NOMO-1 treated with DMSO at 0.1 percent for 48 hours (cell line): Measurements from ENCODE around the gene CEPT1.
A peak's percentile ranks its signal among the peaks of the same experiment; 100 is the strongest.
"Not testable (repeated sequence)": the region's sequence is repeated elsewhere in the genome, so short reads cannot be mapped to it uniquely, and the experiment has no call there.

Experiments used
- DNase-seq: peaks from one replicate; lab custom pipeline; 2025; ENCODE audit not compliant: unreplicated experiment; lab: John Stamatoyannopoulos, UW

Gene CEPT1

DNA sequence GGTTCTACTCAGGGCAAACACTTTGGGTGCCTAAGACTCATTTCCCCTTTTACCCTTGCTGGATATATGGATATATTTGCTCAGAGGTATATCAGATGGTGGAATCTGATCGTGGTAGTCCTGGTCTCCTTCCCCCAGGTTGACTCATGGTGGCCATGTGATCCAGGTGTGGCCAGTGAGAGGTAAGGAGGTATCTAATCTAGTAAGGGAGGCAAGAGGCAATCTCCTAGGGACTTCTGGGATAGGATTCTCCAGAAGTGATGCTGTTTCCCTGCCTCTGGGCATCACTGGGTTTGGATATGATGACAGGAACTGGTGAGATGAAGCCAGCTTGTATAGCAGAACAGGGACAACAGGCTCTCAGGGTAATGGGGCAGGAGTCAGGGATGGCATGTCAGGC is 68.9 kb downstream of the CEPT1 start:
- DNase-seq = no peak

DNA sequence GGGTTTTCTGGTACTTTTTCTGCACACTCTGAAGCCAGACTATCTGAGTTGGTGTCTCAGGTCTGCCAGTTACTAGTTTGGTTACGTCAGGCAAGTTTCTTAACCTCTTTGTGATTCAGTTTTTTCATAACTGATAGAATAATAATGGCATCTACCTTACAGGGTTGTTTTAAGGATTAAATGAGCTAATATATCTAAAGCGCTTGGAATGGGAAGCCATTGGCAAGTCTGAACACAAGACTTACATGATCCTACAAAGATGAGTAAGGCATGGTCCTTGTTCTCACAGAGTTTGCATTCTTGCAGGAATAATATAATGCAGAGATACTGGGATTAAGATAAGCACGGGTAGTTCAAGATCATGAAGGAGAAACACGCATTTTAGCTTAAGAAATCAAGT is 69.6 kb downstream of the CEPT1 start:
- no peak for DNase-seq

DNA sequence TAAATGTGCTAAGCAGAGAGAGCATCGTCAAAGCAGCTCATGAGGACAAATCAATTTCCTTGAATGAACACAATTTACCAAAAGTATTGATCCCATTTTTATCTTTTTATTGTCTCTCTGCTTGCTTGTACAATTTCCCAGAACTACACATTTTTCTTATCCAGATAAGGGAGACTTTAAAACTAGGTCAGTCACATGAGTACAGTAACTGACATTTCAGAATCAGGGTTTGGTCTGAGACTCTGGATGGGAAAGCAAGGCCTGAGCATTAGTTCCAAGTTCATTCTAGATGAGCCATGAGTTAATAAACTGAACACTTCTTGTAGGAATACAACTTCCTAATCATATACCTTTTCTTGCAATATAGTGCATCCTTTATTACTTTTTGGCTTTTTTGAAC is 71.9 kb downstream of the CEPT1 start:
- DNase-seq = no peak

DNA sequence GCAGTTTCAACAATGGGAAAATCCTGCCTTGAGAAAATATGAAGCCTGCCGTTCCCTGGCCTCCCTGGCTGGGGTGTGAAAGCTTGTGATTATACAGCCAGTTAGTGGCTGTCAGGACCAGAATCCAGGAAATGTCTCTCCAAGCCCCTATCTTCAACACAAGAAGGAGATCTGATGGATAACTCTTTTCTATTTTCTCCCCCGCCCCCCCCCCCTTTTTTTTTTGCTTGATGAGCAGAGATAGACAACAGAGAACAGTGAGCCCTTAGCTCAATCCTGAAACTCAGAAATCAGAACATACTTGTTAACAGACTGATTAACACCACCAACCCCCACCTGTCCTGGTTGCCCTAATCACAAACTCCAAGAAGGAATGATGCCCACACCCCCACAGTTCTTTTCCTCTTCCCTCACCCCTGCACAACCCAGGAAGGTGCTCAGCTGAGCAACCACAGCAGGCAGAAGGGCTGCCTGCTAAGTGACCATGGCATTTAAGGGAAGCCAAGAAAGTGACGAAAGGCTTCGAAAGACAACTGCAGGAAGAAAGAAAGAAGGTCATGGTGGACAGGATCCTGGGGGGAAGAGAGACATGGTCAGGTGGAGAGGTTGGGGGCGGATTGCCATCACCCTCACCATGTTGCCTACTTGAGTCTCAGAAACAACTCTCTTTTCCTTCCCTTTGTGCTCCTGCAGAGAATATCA is 72.8 kb downstream of the CEPT1 start:
- no peak for DNase-seq

DNA sequence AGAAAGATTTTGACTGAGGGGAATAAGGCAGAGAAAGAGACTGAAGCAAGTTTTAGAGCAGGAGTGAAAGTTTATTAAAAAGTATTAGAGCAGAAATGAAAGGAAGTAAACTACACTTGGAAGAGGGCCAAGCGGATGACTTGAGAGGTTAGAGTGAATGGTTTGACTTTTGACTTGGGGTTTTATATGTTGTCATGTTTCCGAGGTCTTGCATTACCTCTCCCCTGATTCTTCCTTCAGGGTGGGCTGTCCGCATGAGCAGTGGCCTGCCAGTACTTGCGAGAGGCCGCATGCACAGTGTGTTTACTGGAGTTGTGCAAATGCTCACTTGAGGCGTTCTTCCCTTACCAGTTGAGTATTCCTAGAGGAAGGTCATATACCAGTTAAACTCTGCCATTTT is 73.4 kb downstream of the CEPT1 start:
- peak; percentile 27 for DNase-seq

DNA sequence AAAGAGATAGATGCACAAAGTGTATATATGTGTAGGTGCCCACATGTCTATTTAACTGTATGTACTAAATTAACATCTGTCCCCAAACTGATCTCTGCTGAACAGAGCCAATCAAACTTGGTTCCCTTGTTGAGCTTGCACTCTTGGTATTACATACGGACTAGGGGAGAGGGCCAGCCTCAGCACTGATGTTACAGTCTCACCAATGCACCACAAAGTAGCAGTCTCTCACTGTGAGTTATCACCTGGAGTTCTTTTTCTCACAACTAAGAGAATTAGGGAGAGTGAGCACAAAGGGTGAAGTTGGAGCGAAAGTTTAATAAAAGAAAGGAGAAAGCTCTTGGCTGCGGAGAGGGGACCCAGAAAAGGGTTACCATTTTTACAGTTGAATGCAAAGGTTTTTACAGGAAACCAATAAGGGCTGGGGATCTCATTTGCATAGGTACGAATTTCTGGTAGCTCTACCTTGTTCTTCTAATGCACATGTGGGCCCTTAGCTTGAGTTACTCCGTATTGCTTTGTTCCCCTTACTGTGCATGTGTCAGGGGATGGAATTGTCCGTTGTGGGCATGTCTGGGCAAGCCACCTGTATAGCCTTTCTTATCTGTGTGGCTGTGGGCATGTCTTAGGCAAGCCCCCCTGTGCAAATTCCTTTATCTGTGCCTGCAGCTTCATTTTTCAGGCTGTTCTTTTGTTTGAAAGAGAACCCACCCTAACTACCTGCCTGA is 74.2 kb downstream of the CEPT1 start:
- peak; percentile 48 for DNase-seq

DNA sequence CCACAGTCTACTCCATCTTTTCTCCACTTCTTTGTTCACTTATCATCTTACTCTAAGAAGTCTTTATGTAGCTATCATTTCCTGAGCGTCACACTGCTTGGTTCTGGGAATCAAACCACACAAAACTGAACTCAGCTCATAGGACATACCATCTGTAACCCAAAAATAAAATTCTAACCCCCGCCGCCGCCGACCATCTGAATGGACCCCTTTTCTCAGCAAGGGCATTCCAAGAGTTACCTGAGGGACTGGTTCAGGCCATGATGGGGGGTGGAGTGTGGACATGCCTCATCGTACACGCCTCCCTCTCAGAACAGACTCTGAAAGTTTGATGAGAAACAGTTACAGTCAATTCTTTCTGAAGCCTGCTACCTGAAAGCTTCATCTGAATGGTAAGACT is 74.9 kb downstream of the CEPT1 start:
- DNase-seq = no peak

DNA sequence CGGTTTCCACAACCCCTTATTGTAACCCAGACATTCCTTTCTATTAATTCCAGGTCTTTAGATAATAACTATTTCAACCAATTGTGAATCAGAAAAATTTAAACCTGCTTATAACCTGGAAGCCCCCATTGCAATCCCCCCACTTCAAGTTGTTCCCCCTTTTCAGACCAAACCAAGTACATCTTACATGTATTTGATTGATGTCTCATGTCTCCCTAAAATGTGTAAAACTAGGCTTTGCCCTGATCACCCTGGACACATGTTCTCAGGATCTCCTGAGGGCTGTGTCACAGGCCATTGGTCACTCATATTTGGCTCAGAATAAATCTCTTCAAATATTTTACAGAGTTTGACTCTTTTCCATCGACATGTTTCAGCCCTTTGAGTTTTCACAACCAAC is 75.3 kb downstream of the CEPT1 start:
- DNase-seq = not testable (repeated sequence)

DNA sequence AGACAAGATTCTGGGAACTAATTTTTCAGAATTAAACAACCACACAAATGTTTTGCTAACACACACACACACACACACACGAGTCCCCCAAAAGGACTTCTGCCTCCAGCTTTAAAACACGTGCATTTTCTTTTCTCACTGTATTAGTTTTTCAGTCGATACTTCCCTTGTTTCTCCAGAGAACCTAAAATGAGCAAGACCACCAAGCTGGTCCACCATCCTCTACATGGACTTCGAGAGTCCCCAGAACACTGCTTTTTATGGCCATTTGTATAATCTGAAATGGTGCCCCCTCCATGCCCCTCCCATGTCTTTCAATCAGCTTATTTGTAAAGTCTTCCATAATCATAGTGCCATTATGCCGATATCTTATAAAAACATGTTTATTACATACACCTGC is 76.7 kb downstream of the CEPT1 start:
- no peak for DNase-seq

DNA sequence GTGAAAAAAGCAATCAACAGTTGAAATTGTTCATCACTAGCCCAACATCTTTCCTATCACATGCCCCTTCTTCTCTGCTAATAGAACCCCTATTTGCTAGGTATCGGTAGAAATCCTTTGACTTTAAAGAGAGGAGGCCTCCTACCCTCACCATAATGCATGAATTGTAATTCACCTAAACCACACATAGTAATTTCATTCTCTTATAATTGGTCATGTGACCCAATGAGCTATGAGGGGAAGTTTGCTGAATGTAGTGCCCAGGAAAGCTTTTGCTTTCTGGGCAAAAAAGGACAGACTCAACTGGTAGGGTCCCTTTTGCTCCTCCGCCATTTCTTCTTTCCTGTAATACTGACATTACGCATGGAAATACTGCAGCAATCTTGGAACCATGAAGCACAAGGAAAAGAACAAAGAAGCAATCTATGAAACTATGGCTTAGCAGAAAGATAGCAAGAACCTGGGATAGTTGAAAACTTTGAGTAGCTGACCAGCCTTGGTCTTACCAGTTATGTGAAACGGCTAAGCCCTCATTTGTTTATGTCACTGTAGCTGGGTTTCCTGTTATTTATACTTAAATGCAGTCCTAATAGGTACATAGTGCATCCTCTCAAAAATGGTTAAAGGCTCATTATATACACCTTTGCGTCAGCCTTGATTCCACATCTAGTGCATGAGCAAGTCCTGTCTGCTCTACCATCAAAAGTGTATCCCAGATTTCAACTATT is 77.3 kb downstream of the CEPT1 start:
- no peak for DNase-seq

DNA sequence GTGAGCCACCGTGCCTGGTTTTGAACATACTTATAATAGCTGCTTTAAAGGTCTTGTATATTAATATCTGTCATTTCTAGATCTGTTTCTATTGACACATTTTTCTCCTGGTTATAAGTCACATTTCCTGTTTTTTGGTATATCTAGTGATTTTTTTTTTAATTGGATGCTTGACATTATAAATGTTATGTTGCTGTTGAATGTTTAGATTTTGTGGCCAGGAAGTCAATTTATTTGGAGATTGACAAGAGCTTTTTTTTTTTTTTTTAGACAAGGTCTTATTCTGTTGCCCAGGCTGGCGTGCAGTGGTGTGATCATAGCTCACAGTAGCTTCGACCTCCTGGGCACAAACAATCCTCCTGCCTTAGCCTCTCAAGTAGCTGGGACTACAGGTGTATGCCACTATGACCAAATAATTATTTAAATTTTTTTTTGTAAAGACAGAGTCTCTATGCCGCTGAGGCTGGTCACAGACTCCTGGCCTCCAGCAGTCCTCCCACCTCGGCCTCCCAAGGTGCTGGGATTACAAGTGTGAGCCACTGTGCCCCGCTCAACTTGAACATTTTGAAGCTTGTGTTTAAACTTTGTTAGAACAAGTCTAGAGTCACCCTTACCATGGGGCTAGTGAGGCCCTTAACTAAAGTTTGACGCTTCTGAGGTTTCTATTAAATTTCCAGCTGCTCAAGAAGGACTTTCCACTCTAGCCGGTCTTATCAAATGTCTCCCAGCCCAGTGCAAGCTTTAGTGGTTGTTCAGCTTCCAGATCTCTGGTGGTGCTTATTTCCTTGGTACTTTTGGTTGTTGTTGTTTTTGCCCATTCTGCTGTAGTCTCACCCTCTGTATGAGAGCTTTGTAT is 78.9 kb downstream of the CEPT1 start:
- DNase-seq = no peak

DNA sequence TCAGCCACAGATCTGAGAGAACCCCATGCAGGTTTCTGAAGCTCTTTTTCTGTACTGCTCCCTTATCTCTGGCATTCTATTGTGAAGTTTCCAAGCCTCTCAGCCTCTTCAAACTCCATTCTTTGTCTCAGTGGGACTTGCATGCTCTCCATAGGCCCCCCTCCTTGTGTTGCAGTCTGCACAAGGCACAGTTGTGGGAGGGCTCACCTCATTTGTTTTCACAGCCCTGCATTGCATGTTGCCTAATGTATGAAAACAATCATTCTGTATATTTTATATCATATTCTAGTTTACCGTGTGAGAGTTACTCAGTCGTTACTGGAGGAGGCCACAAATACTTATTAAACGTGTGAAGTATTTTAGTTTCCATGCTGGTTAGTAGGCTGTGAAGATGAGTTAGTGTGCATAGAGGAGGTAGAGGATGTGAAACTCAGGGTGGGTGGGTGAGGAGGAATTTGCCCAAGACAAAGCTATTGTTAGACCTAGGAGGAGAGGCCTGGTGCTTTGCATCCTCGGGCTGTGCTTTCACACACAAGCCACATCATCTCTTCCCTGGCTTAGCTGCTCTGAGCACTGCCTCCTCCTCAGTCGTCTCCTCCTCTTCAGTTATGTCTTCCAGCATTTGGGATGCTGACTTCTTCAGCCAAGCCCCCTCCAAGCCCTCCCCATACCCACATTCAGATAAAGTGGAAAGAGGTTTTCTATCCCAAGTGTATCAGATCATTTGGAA is 79.7 kb downstream of the CEPT1 start:
- peak; percentile 91 for DNase-seq

DNA sequence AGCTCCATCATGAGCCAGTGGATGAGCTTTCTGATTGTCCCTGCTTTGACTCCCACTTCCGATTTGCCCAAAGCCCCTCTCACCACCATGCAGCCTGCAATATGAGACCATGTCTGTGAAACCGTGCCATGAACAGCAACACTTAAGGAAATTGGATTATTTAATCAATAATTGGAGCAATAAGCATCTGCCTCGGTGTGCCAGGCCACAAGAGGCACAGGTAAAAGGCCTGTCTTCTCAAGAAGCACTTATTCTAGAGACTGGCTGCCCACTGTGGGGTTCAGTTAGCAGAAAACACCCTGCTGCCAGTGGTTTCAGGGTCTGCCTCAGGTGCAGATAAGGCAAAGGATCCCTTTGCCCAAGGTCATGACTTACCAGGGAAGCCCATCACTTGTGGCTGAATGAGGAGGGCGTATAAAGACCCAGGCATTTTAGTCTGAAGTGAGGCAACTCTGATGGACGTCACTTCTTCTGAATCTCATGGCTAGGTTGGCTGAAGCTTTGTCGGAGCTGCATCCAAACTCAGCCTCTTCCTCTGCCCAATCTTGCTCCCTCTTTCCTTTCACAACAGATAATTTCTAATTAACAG is 80.4 kb downstream of the CEPT1 start:
- no peak for DNase-seq

DNA sequence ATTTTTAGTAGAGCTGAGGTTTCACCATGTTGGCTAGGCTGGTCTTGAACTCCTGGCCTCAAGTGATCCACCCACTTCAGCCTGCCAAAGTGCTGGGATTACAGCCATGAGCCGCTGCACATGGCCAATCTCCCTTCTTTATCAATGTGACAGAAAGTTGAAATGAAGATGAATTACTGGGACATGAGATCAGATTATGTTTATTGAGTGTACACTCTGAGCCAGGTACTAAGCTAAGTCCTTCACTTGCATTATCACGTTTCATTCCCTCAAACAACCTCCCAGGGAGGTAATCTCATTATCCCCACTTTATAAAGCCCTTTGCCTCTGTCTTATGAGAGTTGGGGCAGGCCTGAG is 81.2 kb downstream of the CEPT1 start:
- DNase-seq = no peak

DNA sequence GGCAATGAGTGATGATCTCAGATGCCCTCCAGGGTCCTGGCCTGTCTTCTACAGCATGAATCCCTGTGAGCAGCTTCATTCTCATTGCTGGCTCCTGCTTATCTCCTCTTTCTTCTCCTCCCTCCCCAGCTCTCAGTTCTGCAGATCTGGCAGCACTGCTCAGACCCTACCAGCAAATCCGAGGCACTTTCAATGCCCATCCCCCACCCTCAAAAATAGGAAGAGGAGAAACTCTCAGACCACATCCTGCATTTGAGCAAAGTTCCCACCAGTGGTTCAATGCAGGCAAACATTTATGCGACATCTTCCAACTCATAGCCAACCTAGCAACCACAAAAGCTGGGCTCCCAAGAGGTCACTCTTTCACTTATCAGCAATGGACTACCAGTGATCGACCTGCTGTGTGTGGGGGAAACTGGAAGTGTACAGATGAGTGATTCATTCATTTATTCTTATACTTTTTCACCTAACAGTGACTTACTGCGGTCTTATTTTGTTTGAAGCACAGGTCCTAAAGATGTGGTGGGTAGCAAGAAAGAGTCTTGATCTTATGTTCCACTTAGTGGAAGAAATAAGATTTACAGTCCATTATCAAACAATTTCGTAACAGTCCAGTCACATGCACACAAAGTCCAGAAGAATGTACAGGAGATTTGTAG is 81.7 kb downstream of the CEPT1 start:
- peak; percentile 85 for DNase-seq

DNA sequence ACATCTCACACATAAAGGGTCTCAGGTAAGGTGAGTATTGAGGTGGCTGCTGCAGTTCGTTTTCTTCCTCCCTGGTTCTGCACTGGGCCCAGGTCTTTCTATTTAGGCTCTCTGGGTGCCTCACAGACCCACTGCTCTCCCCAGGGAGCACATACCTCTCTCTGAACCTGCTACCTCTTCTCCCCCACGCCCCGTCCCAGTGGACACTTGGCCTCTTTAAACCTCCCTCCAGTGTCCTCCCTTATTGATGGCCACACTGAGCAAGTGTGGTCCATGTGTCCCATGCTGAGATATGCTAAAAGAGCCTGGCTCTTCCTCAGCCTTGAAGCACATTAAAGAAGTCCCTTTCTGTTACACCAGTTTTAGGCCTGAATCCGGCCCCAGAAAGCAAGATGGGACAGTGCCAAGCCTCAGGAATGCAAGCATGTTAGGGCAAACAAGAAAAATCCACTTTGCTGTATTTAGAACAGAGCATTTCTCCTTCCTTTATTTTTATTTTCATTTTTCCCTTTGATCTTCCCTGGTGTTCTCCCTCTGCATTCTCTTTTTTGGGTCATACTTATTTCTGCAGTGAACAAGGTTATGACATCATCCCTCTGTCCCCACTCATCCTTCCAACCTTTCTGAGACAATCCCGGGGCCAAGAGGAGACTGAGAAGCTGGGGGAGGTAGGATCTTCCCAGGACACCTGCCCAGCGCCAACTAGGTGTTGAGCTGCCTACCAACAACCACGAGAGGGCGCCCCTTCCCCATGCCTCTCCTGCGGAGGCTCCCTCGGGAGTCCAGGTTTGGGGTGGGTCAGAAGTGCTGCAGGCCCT is 82.5 kb downstream of the CEPT1 start:
- DNase-seq = peak; percentile 56

DNA sequence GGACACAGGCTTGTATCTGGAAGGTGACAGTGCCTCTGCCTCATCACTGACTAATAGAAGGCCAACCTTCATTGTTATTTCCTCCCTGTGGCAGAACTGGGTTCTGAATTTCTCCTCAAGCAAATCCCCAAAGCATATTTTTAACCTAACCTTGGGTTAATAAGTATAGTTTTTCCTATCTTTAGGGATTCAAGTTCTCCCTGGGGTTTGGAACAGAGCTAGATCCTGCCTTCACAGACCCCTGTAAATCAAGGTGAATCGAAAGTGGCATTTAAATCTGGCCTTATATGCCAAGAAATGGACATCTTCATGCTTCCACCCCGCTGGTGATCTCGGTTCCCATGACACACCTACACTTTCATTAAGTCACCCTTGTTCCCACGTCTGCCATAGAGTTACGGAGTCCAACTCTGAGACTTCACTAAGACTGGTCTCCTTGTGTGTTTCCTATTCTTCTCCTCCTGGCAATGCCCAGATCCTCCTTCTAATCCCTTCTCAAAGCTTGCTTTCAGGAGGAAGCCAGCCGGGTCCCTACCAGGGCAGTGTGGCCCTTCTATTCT is 83.2 kb downstream of the CEPT1 start:
- DNase-seq = no peak

DNA sequence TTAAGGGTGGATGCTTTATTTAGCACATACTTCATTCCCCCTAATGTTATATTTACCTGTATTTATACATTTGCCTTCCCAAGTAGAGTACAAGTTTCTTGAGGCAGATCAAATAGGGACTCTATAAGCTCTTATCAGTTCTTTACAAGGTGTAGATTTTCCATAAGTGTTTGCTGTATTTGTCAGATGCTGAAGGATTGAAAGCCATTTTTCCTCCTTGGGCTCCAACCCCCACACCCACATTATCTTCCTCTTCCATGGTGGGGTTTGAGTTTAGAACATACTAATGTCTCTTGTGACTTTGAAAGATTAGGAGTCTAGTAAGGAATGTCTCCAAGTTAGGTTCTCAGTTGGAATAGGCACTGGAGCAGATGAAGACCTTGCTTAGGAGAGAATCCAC is 85.1 kb downstream of the CEPT1 start:
- no peak for DNase-seq
